ENCODE data around the gene NPAT.
"Not testable (repeated sequence)": the region's sequence is repeated elsewhere in the genome, so short reads cannot be mapped to it uniquely, and the experiment has no call there.

The NPAT gene

DNA sequence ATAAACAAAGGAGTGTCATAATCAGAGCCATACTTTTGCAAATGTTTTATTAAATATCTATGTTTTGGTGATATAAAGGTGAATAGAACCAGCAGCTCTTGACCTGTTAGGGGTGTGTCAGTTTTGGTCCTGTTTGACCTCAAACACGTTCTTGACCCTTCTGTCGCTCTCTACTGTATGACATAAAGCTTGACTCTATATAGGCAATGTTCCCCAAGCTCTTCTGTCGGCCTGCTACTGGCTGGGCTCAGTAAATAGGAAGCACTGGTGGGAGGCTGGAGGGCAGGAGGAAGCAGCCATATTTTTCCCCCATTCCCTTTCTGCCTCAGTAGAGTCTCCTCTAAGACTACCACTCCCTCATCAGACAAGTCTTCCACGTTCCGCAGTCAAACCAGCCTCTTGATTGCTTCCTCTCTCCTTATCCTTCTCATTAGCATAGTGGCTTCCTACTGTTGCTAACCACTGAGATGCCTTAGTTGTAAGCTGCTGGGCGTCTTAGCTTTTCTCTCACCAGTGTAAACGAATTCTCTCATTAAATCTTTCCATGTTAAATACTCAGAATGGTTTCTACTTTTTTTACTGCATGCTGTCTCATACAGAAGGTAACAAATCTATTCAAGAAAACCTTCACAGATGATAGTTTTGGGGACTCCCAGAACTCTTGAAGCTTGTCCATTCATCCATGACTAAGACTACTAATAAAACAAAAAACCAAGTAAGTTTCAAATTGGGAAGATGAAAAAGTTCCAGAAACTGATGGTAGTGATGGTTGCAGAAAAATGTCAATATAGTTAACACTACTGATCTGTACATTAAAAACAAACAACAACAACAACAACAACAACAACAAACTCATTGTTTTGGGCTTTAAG is 3.3 kb downstream of the NPAT start:
- DNase-seq (ENCODE audit: low read depth): no peak

DNA sequence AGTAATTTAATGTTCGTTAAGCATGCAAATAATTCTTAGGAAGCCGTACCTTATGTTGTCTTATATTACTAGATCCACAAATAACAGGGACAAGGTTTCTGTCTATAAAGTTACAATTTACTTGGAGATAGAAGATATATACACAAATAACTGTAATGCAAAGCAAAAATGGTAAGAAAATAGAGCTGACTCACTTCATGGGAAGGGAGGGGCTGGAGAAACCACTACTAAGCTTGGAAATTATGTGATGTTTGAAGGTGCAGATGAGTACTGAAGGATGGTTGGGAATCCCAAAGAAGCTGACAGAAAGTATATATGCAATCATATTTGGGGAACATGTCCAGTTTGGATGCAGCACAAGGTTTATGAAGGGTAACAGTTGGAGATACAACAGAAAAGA is 4.0 kb downstream of the NPAT start:
- no peak for DNase-seq (ENCODE audit: low read depth)

DNA sequence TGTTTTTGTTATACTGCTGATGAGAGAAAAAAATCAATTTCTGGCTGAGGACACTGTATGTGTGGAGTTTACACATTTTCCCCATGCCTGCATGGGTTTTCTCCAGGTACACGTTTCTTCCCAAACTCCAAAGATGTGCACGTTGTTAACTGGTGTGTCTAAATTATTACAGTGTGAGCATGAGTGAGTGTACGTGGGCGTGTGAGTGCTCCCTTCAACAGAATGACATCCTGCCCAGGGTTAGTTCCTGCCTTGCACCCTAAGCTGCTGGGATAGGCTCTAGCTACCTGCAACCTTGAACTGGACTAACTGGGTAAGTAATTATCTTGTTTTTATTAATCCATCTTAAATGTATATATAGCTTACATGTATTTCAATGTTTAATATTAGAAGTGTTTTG is 5.5 kb downstream of the NPAT start:
- no peak for DNase-seq (ENCODE audit: low read depth)

DNA sequence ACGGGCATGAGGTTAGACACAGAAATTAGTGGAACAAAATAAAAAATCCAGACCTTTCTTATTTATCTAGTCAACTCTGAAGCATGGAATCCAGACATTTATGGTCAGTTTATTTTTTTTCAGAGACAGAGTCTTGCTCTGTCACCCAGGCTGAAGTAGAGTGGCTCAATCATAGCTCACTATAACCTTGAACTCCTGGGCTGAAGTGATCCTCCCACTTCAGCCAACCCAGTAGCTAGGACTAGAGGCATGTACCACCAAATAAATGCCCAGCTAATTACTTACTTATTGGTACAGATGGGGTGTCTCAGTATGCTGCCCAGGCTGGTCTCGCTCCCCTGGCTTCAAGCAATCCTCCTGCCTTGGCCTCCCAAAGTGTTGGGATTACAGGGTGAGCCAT is 8.7 kb downstream of the NPAT start:
- no peak for DNase-seq (ENCODE audit: low read depth)

DNA sequence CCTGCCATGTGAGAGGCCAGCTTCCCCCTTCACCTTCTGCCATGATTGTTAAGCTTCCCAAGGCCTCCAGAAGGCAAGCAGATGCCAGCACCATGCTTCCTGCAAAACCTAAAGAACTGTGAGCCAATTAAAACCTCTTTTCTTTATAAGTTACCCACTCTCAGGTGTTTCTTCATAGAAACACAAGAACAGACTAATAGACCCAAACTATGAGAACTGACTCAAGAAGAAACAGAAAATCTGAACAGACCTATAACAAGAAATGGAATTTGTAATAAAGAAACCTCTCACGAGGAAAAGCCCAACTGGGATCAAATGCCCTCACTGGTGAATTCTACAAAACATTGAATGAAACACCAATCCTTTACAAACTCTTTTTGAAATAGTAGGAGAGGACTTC is 12.0 kb downstream of the NPAT start:
- DNase-seq (ENCODE audit: low read depth): no peak

DNA sequence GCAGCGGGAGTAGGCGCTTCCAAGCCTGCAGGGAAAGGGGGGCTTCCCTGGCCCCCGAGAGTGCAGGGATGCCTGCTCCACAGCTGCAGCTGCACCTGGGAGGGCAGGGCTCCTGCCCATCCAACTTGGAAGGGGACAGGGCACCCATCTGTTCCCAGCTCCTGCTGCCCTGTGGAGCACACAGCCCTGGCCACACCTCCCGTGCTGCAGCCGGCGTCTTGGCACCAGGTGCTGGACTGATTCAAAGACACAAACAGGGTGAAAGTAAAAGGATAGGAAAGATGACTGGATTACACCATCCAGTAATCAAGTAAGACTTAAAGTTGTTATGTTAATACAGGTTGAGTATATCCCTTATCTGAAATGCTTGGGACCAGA is 14.8 kb downstream of the NPAT start:
- no peak for DNase-seq (ENCODE audit: low read depth)

DNA sequence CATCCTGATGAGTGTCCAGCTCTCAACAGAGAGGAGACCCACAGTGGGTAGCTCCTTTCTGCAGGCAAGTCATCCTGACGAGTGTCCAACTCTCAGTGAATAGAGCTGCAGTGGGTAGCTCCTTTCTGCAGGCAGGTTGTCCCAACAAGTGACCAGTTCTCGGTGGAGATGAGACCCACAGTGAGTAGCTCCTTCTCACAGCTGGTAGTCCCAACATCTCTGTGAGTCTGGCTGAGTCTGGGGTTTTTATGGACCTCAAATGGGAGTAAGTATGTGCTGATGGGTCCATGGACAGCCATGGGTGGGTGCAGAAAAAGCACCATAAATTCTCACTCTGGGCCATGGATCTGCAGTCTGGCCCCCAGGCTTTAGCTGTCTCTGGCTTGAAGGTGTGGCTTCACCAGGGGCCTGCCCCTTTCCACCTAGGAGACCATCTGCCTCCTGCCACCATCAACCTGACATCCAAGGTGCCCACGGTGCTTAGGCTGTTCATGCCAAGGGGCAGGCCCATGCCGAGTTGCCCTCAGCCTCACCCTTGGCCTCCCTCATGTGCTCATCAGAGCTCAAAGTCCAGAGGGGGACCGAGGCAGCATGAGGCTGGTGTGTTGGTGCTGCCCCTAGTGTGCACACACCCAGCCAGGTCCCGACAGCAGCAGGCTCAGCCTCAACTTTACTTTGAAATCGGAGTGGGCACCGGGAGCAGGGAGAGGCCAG is 15.3 kb downstream of the NPAT start:
- DNase-seq (ENCODE audit: low read depth): no peak

DNA sequence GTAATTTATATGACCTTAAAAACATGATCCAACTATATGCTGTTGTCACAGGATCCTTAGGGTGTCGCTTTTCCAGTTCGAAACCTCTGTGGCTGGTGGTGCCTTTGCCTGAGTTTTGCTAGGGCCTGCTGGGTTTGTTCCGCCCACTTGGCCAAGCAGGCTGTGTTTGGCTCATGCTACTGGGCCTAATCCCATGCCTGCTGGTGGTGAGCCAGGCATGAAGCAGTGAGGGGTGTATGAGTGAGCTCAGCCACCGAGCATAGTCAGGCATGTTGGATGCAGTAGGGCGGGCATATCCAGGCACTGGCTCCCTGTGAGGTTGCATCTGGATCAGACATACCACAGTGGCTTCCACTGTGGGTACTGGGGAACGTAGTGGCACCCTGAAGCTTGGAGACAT is 16.3 kb downstream of the NPAT start:
- DNase-seq (ENCODE audit: low read depth): no peak

DNA sequence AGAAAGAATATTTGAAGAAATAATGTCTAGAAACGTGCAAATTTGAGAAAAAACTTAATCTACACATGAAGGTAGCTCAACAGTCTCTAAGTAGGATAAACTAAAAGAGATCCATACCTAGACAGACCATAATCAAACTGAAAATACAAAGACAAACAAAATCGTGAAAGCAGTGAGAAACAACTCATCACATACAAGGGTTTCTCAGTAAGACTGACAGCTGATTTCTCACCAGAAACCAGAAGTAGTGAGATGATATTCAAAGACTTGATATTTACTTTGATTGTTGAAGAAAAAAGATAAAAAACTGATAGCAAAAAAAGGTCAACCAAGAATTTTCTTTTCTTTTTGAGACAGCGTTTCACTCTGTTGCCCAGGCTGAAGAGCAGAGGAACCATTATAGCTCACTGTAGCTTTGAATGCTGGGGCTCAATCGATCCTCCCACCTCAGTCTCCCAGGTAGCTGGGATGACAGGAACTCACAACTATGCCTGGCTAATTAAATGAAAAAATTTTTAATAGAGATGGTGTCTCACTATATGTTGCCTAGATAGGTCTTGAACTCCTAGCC is 17.4 kb downstream of the NPAT start:
- no peak for DNase-seq (ENCODE audit: low read depth)

DNA sequence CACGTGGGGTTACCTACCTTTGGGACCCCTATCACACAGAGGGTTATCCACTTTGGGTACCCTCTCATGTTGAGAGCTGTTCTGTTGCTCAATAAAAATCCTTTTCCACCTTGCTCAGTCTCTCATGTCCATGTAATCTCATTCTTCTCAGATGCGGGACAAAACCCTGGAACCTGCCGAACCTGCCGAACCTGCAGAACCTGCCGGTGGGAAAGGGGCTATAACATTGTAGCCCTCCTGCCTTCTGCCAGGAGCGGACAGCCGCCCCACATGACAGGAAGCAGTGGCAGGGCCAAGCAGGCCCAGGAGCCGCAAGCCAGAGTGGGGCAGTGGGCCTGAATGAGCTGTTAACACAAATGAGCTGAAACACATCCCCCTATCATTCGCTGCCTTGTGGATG is 18.1 kb downstream of the NPAT start:
- no peak for DNase-seq (ENCODE audit: low read depth)

DNA sequence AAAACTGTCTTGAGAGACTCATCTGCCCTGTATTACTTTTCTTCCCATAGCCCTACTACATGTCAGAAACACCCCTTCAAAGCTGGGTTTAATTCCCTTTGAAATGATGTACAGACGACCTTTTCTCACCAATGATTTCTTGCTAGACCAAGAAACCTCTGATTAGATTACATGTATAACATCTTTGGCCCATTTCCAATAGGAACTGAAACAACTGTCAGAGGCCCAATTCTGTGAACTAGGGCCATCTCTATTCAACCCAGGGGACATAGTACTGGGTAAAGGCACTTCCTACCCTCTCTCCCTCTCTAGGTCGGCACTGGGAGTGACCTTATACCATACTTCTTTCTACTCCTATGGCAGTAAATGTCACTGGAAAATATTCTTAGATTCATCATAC is 19.4 kb downstream of the NPAT start:
- DNase-seq (ENCODE audit: low read depth): no peak

DNA sequence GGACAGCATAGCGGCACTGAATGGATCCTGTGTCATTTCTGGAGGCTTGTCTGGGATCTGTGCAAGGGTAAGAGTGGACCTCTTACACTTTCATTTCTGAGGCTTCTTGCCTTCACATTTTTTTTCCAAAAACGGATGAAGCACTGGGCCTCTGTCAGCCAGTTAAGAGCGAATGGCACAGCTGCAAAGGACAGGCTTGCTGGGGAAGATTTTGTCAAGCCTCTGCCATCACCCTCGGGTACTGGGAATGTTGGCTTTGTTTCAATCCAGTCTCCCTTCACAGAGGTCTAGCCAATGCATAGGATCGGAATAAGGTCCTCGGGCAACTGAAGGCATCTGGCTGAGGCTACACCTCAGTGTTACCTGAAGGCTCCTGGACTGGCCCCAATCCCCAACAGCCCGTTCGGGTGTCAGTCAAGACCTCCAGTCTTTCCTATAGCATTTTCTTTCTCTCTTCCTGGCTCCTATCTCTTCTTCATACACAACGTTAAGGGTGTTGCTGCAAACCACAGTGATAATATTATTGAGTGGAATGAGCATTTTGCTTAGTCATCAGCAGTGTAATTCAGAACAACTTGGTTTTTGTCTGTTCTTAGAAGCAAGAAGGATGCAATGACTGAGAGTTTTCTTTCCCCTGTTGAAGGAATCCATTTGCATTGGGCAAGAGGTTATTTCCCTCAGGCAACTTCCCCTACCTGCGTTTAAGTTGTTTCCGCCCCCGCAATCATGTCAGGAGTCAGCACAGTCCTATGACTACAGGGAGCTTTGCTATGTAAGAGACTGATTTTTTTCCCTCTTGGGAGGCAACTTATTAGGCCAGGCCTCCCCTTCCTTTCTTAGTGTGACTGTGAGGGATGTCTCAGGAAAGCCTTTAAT is 22.8 kb downstream of the NPAT start:
- DNase-seq (ENCODE audit: low read depth): no peak

DNA sequence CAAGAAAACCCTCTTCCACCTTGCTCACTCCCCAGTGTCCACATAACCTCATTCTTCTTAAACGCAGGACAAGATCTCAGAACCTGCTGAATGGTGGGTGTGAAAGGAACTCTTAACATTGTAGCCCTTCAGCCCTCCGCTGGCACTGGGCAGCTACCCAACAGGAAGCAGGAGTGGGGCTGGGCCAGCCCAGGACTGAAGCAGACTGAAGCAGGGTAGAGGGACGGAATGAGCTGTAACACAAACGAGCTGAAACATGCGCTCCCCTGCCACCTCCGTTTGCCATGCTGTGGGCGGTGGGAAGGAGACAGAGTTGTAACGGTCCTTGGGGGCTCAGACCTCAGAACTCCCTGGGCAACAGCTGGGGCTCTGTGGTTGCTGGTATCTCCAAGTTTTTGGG is 23.6 kb downstream of the NPAT start:
- DNase-seq (ENCODE audit: low read depth): no peak

DNA sequence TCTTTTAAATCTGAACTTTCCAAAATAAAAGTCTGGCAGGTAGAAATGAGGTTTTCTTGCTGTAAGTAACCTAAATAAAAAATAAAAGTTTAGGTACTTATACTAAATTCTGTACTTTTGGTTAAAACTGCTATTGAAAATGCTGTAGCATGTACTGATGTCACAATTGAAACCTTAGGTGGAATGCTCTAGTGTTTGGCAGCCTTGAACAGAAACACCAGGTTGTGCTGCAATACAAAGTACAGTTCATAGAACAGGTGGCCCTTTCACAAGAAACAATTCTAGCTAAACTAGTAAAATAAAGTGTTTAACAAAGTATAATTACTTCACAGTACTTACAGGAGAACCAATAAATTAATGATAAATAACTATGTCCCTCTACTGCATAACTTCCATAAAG is 25.1 kb downstream of the NPAT start:
- no peak for DNase-seq (ENCODE audit: low read depth)

DNA sequence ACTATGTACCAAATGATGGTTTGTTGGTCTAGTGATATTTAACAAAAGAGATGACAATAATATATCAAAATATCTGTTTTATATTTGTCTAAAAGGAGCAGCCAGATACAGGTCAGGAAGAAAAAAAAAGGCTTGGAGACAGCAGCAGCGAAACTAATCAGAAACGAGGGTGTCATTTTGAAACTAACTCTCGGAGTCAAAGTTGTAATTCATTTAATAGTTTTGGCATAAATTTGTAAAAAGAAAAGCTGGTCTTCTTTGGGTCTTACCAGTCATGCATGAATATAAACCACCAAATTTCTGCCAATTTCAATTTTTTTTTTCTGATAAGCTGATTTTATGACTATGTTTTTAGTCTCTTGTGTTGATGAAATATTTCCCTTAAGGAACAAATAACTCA is 25.5 kb downstream of the NPAT start:
- no peak for DNase-seq (ENCODE audit: low read depth)

DNA sequence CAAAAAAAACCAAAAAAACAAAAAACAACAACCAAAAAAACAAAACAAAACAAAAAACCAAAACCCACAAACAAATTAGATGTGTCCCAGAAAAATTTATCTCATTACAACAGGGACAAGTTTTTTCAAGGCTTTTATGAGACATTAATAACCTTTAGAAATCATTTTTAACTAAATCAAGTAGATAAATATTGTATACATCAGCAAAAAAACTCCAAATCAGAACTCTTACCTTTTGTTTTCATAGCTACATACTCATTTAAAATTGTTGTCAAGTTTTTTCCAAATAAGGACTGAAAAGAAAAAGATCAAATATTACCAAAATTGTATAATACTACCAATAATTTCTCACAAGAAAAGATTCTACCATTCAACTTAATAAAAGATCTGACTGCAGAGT is 28.7 kb downstream of the NPAT start:
- DNase-seq (ENCODE audit: low read depth): no peak

DNA sequence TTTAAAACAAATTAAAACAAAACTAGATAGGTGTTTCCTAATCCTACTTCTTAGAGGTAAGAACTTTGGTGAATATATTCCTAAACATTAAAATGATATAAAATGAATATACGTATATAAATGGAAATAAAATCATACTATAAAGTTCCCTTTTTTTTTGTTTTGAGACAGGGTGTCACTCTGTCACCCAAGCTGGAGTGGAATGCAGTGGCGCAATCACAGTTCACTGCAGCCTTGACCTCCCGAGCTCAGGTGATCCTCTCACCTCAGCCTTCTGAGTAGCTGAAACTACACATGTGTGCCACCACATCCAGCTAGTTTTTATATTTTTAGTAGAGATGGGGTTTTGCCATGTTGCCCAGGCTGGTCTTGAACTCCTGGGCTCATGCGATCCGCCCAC is 44.9 kb downstream of the NPAT start:
- no peak for DNase-seq (ENCODE audit: low read depth)

DNA sequence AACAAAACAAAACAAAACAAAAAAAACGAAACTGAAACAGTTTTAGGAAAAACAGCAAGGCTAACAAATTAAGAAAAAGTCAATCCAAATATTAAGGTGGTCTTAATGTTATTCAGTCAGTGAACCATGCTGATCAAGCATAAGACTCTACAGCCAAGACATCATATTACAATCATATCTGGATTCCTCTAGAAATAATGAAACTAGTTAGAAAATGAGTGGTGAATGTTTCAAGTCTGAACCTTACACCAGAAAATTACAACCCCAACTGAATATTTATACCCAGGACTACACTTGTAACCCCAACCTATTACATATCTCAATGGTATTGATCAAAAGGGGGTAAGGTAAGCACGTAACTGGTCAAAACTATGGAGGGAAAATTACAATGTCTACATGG is 52.3 kb downstream of the NPAT start:
- no peak for DNase-seq (ENCODE audit: low read depth)

DNA sequence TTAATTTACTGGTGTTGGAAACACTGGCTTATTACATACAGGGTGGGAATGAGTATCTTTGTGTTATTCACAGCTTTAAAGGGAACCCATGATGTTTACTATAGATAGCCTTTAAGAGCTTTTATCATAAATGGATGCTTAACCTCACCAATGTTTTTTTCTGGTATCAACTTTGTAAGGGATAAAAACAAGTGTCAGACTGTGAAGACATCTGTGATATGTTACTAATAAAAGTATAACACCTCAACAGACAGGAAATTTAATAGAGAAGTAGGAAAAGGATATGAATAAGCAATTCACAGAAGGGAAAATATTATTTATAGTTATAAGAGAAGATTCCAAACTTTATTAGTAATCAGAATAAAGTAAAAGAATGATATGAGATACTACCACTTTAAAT is 54.8 kb downstream of the NPAT start:
- DNase-seq (ENCODE audit: low read depth): no peak

DNA sequence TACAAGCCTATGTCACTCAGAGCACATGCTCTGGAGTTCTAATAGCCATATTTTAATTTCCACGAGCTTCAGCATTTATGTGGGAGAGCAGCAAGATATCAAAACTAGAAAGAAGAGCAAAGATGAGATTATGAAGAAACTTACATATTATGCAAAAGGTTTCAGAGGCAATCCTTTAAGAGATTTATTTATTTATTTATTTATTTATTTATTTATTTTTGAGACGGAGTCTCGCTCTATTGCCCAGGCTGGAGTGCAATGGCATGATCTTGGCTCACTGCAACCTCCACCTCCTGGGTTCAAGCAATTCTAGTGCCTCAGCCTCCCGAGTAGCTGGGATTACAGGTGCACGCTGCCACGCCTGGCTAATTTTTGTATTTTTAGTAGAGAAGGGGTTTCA is 59.6 kb downstream of the NPAT start:
- DNase-seq (ENCODE audit: low read depth): not testable (repeated sequence)

DNA sequence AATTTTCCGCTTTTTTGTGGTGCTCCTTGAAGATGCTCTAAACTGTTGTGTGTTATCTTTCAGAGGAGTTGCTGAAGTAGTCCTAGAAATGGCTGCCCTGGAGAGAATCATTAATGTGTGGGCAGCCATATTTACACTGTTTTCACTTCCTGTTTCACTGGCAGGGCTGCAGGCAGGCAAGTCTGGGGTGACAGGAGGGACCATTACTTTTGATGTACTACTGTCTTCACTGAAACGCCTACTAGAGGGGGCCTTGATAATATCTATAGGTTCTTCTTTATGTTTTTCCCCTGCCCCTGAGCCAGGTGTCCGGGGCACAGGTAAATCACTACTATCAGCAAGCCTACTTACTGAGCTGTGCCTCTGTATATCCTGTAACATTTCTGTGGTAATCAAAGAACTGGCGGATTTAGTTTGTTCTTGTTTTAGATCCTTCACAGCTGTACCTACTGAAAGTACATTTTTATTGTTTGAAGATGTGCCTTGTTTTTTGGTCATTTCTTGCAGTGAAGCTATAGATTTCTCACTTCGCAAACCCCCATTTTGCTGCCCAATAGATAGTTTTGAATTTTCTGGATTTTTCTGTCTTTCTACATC is 61.4 kb downstream of the NPAT start:
- DNase-seq (ENCODE audit: low read depth): no peak

DNA sequence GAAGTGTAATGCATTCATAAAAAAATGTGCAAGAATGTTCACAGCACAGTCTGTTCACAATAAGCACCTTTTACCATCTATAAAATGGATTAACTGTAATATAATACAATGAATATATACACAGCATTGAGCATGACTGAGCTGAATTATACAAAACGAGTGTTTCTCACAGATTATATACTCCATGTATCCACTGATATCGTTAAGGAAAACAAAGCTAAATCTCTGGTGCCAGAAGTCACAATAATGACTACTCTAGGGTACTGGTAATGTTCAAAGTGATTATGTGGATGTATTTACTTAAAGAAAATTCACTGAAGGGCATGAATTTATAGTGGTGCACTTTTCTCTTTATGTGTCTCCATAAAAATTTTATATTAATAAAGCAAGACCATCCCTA is 67.8 kb downstream of the NPAT start:
- no peak for DNase-seq (ENCODE audit: low read depth)
